ENCODE data around the gene ARHGAP15. TPM values are rescaled to one million over a fixed set of nuclear protein-coding genes. Genes with fewer than 3 reads are reported as not detected.

The ARHGAP15 gene
- total RNA-seq, 1 donor = 0.43 TPM

DNA sequence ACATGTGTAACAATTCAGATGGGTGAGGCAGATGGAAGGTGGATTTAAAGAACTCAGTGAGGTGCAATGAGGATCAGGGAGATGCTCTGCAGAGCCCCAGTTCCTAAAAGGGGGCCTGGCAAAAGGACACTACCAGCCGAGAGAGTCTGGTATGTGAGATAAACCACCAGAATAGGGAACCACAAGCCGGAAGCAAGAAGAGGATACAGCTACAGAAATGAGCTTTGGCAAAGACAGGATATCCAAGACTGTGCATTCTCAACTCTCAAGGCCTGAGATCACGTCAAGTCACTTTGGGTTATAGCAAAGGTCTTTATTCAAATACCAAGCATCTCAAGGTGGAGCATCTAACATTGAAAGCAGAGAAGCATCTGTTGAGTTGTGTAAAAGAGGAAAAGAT is 293.5 kb downstream of the ARHGAP15 start:
- H3K4me3 ChIP-seq (ENCODE audit: low read depth, low read length) = no peak overlapping the region
- no peak for DNase-seq (ENCODE audit: low read depth)
- TF ChIP-seq, protein P1, sequence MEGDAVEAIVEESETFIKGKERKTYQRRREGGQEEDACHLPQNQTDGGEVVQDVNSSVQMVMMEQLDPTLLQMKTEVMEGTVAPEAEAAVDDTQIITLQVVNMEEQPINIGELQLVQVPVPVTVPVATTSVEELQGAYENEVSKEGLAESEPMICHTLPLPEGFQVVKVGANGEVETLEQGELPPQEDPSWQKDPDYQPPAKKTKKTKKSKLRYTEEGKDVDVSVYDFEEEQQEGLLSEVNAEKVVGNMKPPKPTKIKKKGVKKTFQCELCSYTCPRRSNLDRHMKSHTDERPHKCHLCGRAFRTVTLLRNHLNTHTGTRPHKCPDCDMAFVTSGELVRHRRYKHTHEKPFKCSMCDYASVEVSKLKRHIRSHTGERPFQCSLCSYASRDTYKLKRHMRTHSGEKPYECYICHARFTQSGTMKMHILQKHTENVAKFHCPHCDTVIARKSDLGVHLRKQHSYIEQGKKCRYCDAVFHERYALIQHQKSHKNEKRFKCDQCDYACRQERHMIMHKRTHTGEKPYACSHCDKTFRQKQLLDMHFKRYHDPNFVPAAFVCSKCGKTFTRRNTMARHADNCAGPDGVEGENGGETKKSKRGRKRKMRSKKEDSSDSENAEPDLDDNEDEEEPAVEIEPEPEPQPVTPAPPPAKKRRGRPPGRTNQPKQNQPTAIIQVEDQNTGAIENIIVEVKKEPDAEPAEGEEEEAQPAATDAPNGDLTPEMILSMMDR (IDR thresholded peaks at IDR 0.05; ENCODE audit: insufficient read depth, low read depth, low read length) = no peak

DNA sequence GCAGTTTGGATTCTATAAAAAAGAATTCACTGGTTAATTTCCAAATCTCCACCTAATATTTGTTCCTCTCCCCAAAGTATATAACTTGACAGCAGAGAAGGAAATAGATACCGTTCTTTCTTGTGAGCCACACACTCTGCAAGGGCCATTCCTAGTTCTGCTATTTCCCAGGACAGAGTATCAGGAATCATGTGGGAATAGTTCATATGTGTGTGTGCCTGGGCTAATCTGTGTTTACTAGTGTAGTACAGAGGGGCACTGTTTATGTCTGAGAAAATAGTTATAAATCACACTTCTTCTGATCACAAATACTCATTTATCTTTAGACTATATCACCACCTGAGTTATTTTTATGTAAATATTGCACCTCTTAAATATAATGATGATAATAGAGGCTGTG is 296.7 kb downstream of the ARHGAP15 start:
- TF ChIP-seq, protein P1 (IDR thresholded peaks at IDR 0.05; ENCODE audit: insufficient read depth, low read depth, low read length) = no peak
- no peak overlapping the region for H3K4me3 ChIP-seq (ENCODE audit: low read depth, low read length)
- no peak for DNase-seq (ENCODE audit: low read depth)

DNA sequence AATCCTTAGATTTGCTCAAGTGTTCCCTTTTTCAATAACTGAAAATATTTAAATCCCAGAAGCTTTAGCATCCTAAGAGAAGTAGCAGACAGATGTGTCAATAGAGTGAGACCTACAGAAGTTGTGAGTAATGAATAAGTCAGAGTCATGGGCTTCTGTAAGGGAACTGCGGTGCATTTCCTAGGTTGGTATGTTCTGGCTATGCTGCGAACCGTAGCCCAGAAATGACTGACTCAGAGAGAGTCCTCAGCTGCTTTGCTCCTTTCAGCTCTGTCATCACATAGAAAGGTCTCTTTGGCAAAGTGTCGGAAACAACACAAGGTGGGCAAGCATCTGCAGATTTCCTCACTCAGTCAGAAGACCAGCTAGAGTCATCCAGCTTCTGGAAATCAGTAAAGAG is 297.1 kb downstream of the ARHGAP15 start:
- DNase-seq (ENCODE audit: low read depth) = peak; percentile 51
- TF ChIP-seq, protein P1 (IDR thresholded peaks at IDR 0.05; ENCODE audit: insufficient read depth, low read depth, low read length) = no peak
- H3K4me3 ChIP-seq (ENCODE audit: low read depth, low read length) = no peak overlapping the region

DNA sequence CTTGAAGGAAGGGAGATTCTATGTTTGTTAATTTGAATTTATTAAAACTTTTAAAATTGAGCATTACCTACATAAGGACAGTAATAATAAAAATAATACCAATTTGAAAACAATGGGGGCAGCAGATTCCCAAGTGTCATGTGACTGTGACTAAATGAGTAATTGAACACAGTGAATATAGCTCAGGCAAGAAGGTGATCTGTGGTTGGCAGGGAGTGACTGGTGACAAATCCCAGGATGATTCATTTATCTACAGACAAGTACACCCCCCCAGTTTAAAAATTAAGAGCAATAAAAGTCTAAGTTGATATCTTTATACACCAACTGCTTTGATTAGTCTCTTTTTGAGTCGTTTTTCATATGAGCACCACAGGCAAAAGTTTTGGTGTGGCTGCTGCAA is 299.5 kb downstream of the ARHGAP15 start:
- DNase-seq (ENCODE audit: low read depth) = no peak
- TF ChIP-seq, protein P1 (IDR thresholded peaks at IDR 0.05; ENCODE audit: insufficient read depth, low read depth, low read length) = no peak
- no peak overlapping the region for H3K4me3 ChIP-seq (ENCODE audit: low read depth, low read length)

DNA sequence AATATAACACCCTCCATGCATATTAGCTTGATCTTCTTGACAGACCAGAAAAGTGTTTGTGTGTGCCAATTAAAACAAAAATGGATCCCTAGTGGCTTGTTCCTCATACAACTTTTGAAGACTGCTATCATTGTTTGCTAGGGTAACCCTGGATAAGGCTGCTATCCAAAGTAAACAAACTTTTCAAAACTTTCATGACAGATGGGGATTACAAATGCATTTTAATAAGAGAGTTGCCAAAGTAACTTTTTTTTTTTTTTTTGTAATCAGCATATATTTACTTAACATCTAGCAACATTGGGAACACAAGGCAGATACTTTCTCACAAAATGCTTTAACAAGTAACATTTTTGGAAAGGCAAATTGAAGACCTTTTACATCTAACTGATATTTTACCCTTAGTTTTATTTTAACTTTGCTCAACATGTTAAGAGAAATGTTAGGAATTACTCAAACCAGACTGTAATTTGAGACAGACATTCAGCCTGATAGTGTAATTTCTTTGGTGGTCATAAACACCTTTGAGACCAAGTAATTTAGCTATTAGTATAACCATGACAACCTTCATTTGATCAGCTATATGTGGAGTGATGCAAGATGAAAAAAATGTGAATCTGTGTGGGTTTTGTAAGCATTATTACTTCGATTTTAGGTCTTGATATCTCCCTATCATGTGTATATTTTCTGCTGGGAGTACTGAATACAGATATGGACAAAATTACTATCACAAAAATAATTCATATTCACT is 300.9 kb downstream of the ARHGAP15 start:
- no peak for DNase-seq (ENCODE audit: low read depth)
- TF ChIP-seq, protein P1 (IDR thresholded peaks at IDR 0.05; ENCODE audit: insufficient read depth, low read depth, low read length) = no peak
- no peak overlapping the region for H3K4me3 ChIP-seq (ENCODE audit: low read depth, low read length)

DNA sequence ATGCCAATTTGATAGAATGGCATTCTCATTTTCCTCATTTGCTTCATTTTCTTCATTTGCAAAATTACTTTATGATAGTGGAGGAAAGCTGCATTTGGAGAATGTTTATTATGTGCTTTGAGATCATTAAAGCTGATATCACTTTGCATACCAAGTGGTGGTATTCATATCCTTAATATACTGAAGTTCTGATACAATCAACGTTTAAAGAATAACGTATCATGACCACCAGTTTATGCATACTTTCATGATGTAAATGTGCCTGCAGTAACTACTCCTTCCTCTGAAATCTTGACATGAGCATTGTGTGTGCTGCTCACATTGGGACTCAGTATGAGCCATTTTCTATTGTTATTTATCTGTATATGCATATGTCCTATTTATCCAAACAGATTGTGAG is 302.1 kb downstream of the ARHGAP15 start:
- TF ChIP-seq, protein P1 (IDR thresholded peaks at IDR 0.05; ENCODE audit: insufficient read depth, low read depth, low read length) = no peak
- peak; percentile 19 for DNase-seq (ENCODE audit: low read depth)
- no peak overlapping the region for H3K4me3 ChIP-seq (ENCODE audit: low read depth, low read length)

DNA sequence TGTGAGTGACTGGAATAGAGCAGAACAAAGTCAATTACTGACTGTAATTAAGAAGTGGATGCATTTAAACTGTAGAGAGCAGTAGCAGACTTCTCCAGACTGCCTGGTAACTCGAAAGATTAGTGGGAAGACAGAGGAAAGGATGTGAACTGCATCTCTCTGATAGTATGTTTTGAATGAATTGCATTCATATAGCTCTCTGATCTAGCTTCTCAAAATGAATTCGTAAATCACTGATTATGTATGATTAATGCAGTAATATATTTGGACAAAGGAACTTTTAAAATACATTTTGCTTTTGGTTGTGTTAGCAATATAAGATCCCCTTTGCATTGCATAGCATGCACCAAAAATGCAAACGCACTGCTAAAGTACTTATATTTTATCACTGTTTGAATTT is 304.0 kb downstream of the ARHGAP15 start:
- no peak overlapping the region for H3K4me3 ChIP-seq (ENCODE audit: low read depth, low read length)
- TF ChIP-seq, protein P1 (IDR thresholded peaks at IDR 0.05; ENCODE audit: insufficient read depth, low read depth, low read length) = peak; percentile 17
- DNase-seq (ENCODE audit: low read depth) = peak; percentile 22
